Thyroid gland (tissue), 4 donors: ENCODE data around the gene GALT. TPM values are rescaled to one million over a fixed set of nuclear protein-coding genes. Genes with fewer than 3 reads are reported as not detected.
"Not testable (repeated sequence)": the region's sequence is repeated elsewhere in the genome, so short reads cannot be mapped to it uniquely, and the experiment has no call there.

Experiments
- DNase-seq, 2 donors: peaks; one replicate each; pipeline ENCODE4 v3.0.0-alpha.2; 2019
- H3K27ac ChIP-seq, 3 donors: fragments of 200-600 bp; sonication (generic); 1 replicate in 2 of 3; 2 replicates in 1 of 3; pipeline ENCODE4 v1.5.1; 2016 to 2019; ENCODE audit warnings: mild to moderate bottlenecking in 1 of 3, moderate library complexity in 1 of 3
- H3K27me3 ChIP-seq: fragments of 200-600 bp; sonication (generic); one replicate; pipeline ENCODE4 v1.5.1; 2019
- H3K36me3 ChIP-seq, 2 donors: fragments of 200-600 bp; sonication (generic); one replicate each; pipeline ENCODE4 v1.5.1; 2016 to 2019
- H3K4me1 ChIP-seq, 2 donors: fragments of 200-600 bp; sonication (generic); one replicate each; pipeline ENCODE4 v1.5.1; 2017 to 2019
- H3K4me3 ChIP-seq, 3 donors: fragments of 200-600 bp; sonication (generic); replicated peaks in 1 of 3; 1 replicate in 2 of 3; 2 replicates in 1 of 3; pipeline ENCODE4 v1.5.1; 2016; ENCODE audit warnings: mild to moderate bottlenecking in 1 of 3
- H3K9me3 ChIP-seq: fragments of 200-600 bp; sonication (generic); one replicate; pipeline ENCODE4 v1.5.1; 2017
- CTCF ChIP-seq, 6 experiments: fragments of 200-600 bp in 3 of 6; fragments of 450-650 bp in 3 of 6; sonication (generic) in 3 of 6; IDR thresholded peaks; one replicate each; pipeline ENCODE4 v1.5.1; 2016 to 2019; ENCODE audit warnings: antibody characterized with exemption in 6 of 6, mild to moderate bottlenecking in 2 of 6, inconsistent platforms in 1 of 6, moderate library complexity in 1 of 6
- POLR2A ChIP-seq, 2 donors: fragments of 450-650 bp; IDR thresholded peaks; one replicate each; pipeline ENCODE4 v1.6.1; 2017; ENCODE audit warnings: antibody characterized with exemption in 2 of 2, mild to moderate bottlenecking in 2 of 2, moderate library complexity in 1 of 2
- WGBS, 2 donors: methylation state at CpG; one replicate each; pipeline ENCODE4 v1.1.5; 2017; 5-methylcytosine and 5-hydroxymethylcytosine counted together
- intact Hi-C: fragments of 100-400 bp; cut with DNase I; formaldehyde crosslinking; loops from one replicate; pipeline ENCODE4 v1.15.1; 2023
- total RNA-seq, 4 donors: library from RNA; depleted of rRNA; stranded (reverse); fragments of >200 nt; gene quantifications; one replicate each; pipeline ENCODE4 v1.2.3, GENCODE V29; 2016

GALT gene
- total RNA-seq, 4 donors from 2014 or later, result 48.7 to 76.5 (median 57.1) TPM

GRCh38 chr9:34636791-34637355, 9.6 kb upstream of the GALT start:
- H3K27me3 ChIP-seq, result no peaks in the 10 kb centered on the region
- peak overlapping the region in 2 of 3 donors; percentile 72 to 87 for H3K27ac ChIP-seq
- H3K9me3 ChIP-seq, result no peaks in the 10 kb centered on the region
- TF ChIP-seq POLR2A (IDR thresholded peaks at IDR 0.05) (no peak), CTCF (IDR thresholded peaks at IDR 0.05) (no peak)
- intact Hi-C loops, result loop anchor here (10.0 kb wide), 1 partner anchor 68 kb away; no protein-coding TSS in a partner anchor
- 13 to 21% methylated on average over 3 to 4 of the region's 23 CpGs for WGBS, 2 donors
- peak overlapping the region; percentile 18 to 59 (median 23) for H3K4me3 ChIP-seq
- H3K4me1 ChIP-seq, result peaks cover 16 to 18% of the 10 kb centered on the region in 2 donors
- H3K36me3 ChIP-seq, result no peaks in the 10 kb centered on the region
- DNase-seq, result peak; percentile 49 to 60

GRCh38 chr9:34637356-34638137, 8.9 kb upstream of the GALT start, which contains the start of gene SIGMAR1:
Gene SIGMAR1, minus strand, starts transcription at chr9:34637787. Its CDS starts 90 bp downstream, at chr9:34637697.
- H3K4me1 ChIP-seq, result peaks cover 16 to 18% of the 10 kb centered on the region in 2 donors
- peak; percentile 93 to 94 for DNase-seq
- intact Hi-C loops, result loop anchor here (10.0 kb wide), 1 partner anchor 67 kb away; no protein-coding TSS in a partner anchor
- peak within 1 kb of the TSS; percentile 72 to 87 (median 76) for H3K27ac ChIP-seq
- no peaks in the 10 kb centered on the region for H3K9me3 ChIP-seq
- H3K4me3 ChIP-seq, result peak within 1 kb of the TSS; percentile 18 to 59 (median 23)
- TF ChIP-seq POLR2A (IDR thresholded peaks at IDR 0.05), result peak; percentile 34 to 88
- TF ChIP-seq CTCF (IDR thresholded peaks at IDR 0.05), result no peak
- H3K36me3 ChIP-seq, result no peaks in the 10 kb centered on the region
- H3K27me3 ChIP-seq, result no peaks in the 10 kb centered on the region
- WGBS, 2 donors, result 1% methylated on average over 21 to 32 of the region's 74 CpGs

GRCh38 chr9:34638138-34638445, 8.4 kb upstream of the GALT start:
- Histone ChIP-seq H3K4me1 (peaks cover 16 to 18% of the 10 kb centered on the region in 2 donors), H3K27me3 (no peaks in the 10 kb centered on the region), H3K9me3 (no peaks in the 10 kb centered on the region), H3K27ac (peak overlapping the region; percentile 72 to 87 (median 76)), H3K4me3 (peak overlapping the region; percentile 18 to 59 (median 23)), H3K36me3 (no peaks in the 10 kb centered on the region)
- 22 to 26% methylated on average over 6 to 7 of the region's 7 CpGs for WGBS, 2 donors
- DNase-seq, result no peak
- intact Hi-C loops, result loop anchor here (10.0 kb wide), 1 partner anchor 67 kb away; no protein-coding TSS in a partner anchor
- no peak for TF ChIP-seq POLR2A (IDR thresholded peaks at IDR 0.05)
- TF ChIP-seq CTCF (IDR thresholded peaks at IDR 0.05), result no peak

- intact Hi-C loops, result loop anchor here (10.0 kb wide), 1 partner anchor 65 kb away; no protein-coding TSS in a partner anchor
Observed at GRCh38 chr9:34639322-34639721, 7.2 kb upstream of the GALT start.

GRCh38 chr9:34642679-34643078, 3.8 kb upstream of the GALT start:
- DNase-seq, result no peak
- no peaks in the 10 kb centered on the region for H3K27me3 ChIP-seq
- WGBS, 2 donors, result 95 to 97% methylated on average over 1 of the region's 1 CpG
- no peak overlapping the region for H3K4me3 ChIP-seq
- H3K9me3 ChIP-seq, result no peaks in the 10 kb centered on the region
- no peak for TF ChIP-seq CTCF (IDR thresholded peaks at IDR 0.05)
- no peak for TF ChIP-seq POLR2A (IDR thresholded peaks at IDR 0.05)
- peaks cover 17 to 23% of the 10 kb centered on the region in 2 donors for H3K4me1 ChIP-seq
- H3K27ac ChIP-seq, result no peak overlapping the region
- H3K36me3 ChIP-seq, result no peaks in the 10 kb centered on the region
- intact Hi-C loops, result no loop called here

More at GRCh38 chr9:34639322-34639721, 7.2 kb upstream of the GALT start:
- H3K27ac ChIP-seq, H3K27me3 ChIP-seq, H3K9me3 ChIP-seq, DNase-seq, H3K36me3 ChIP-seq, H3K4me3 ChIP-seq: not testable (repeated sequence)
- H3K4me1 ChIP-seq, result peaks cover 16 to 18% of the 10 kb centered on the region in 2 donors
- WGBS, 2 donors, result 82 to 96% methylated on average over 8 of the region's 8 CpGs
